B cell (primary cell): ENCODE data around the gene ADSS1. TPM values are rescaled to one million over a fixed set of nuclear protein-coding genes. Genes with fewer than 3 reads are reported as not detected.

ENCODE experiments used
- ATAC-seq: fragments of 200-7000 bp; cut with Tn5 transposase; one replicate; pipeline ENCODE4 v1.10.0; 2021; ENCODE audit warnings: low read depth, mild to moderate bottlenecking, moderate number of reproducible peaks, moderate library complexity
- CTCF ChIA-PET: fragments of 350-600 bp; sonication (Branson Sonifier 250); formaldehyde crosslinking; loops from one replicate; lab custom pipeline; 2021; ENCODE audit warnings: antibody characterized with exemption, inconsistent platforms; lab: Charles Lee
- POLR2A ChIA-PET: fragments of 350-600 bp; sonication (Branson Sonifier 250); formaldehyde crosslinking; loops from one replicate; lab custom pipeline; 2021; ENCODE audit warnings: antibody characterized with exemption; lab: Charles Lee
- DNase-seq: peaks from one replicate; pipeline ENCODE4 v3.0.0; 2013
- H2AFZ ChIP-seq: 2 replicates; pipeline ENCODE4 v1.6.1; 2012; ENCODE audit warnings: mild to moderate bottlenecking, low read depth, low read length; ENCODE audit not compliant: insufficient read depth, poor library complexity, severe bottlenecking
- H3K27ac ChIP-seq, 2 donors: 1 replicate in 1 of 2; 2 replicates in 1 of 2; pipeline ENCODE4 v1.5.1; 2012 to 2013; ENCODE audit warnings: low read length in 2 of 2, mild to moderate bottlenecking in 2 of 2, moderate library complexity in 1 of 2
- H3K27me3 ChIP-seq, 4 experiments: fragments of 200-600 bp in 1 of 4; sonication (generic) in 1 of 4; replicated peaks in 1 of 4; 1 replicate in 2 of 4; 2 replicates in 2 of 4; pipeline versions ENCODE4 v1.6.1 to v1.7.0; 2013 to 2016; ENCODE audit warnings: low read length in 3 of 4, mild to moderate bottlenecking in 2 of 4, mixed read lengths in 1 of 4, moderate library complexity in 1 of 4; ENCODE audit not compliant: insufficient read depth in 4 of 4, control insufficient read depth in 3 of 4; ENCODE audit errors: control extremely low read depth in 1 of 4
- H3K36me3 ChIP-seq, 2 experiments: replicated peaks in 1 of 2; 1 replicate in 1 of 2; 2 replicates in 1 of 2; pipeline versions ENCODE4 v1.6.1 to v1.7.1; 2013; ENCODE audit warnings: low read length in 1 of 2; ENCODE audit not compliant: insufficient read depth in 2 of 2, control insufficient read depth in 1 of 2; ENCODE audit errors: control extremely low read depth in 1 of 2, extremely low read depth in 1 of 2
- H3K4me1 ChIP-seq, 2 donors: fragments of 200-600 bp in 1 of 2; sonication (generic) in 1 of 2; 1 replicate in 1 of 2; 2 replicates in 1 of 2; pipeline versions ENCODE4 v1.5.1 to v1.6.1; 2013 to 2017; ENCODE audit warnings: low read length in 2 of 2; ENCODE audit not compliant: control insufficient read depth in 2 of 2, insufficient read depth in 2 of 2
- H3K4me2 ChIP-seq: replicated peaks from 2 replicates; pipeline ENCODE3; 2012; ENCODE audit warnings: mild to moderate bottlenecking, low read depth, low read length; ENCODE audit not compliant: poor library complexity, severe bottlenecking
- H3K4me3 ChIP-seq, 5 experiments: fragments of 200-600 bp in 1 of 5; sonication (generic) in 1 of 5; 1 replicate in 3 of 5; 2 replicates in 2 of 5; pipeline versions ENCODE4 v1.5.1 to v1.7.0; 2011 to 2016; ENCODE audit warnings: low read length in 4 of 5, mild to moderate bottlenecking in 4 of 5, low read depth in 2 of 5, control low read depth in 1 of 5, moderate library complexity in 1 of 5; ENCODE audit not compliant: insufficient read depth in 1 of 5; ENCODE audit errors: control extremely low read depth in 1 of 5, extremely low read depth in 1 of 5
- H3K79me2 ChIP-seq: fragments of 200-600 bp; sonication (generic); one replicate; pipeline ENCODE4 v1.6.0; 2016; ENCODE audit warnings: low read length; ENCODE audit not compliant: control insufficient read depth, insufficient read depth
- H3K9ac ChIP-seq: fragments of 200-600 bp; sonication (generic); 2 replicates; pipeline ENCODE4 v1.6.1; 2017; ENCODE audit warnings: mild to moderate bottlenecking, low read length, moderate library complexity
- H3K9me3 ChIP-seq, 3 donors: one replicate each; pipeline versions ENCODE4 v1.6.1 to v1.7.1; 2013; ENCODE audit warnings: low read length in 2 of 3; ENCODE audit not compliant: control insufficient read depth in 2 of 3, insufficient read depth in 1 of 3; ENCODE audit errors: control extremely low read depth in 1 of 3
- H4K20me1 ChIP-seq: 2 replicates; pipeline ENCODE4 v1.6.0; 2012; ENCODE audit warnings: mild to moderate bottlenecking, low read length; ENCODE audit not compliant: insufficient read depth, control insufficient read depth, poor library complexity, severe bottlenecking
- H3K27ac Mint-ChIP-seq: one replicate; pipeline ENCODE4 v1.8.0; 2021; ENCODE audit warnings: mixed read lengths
- H3K27me3 Mint-ChIP-seq: one replicate; pipeline ENCODE4 v1.8.0; 2021; ENCODE audit warnings: mixed read lengths
- H3K4me1 Mint-ChIP-seq: one replicate; pipeline ENCODE4 v1.8.0; 2021; ENCODE audit warnings: mixed read lengths
- H3K4me3 Mint-ChIP-seq: one replicate; pipeline ENCODE4 v1.8.0; 2021; ENCODE audit warnings: mixed read lengths
- H3K9me3 Mint-ChIP-seq: one replicate; pipeline ENCODE4 v1.8.0; 2022; ENCODE audit warnings: mixed read lengths; ENCODE audit not compliant: insufficient read depth
- EZH2 ChIP-seq: IDR thresholded peaks from 2 replicates; pipeline ENCODE4 v1.6.1; 2012; ENCODE audit warnings: borderline replicate concordance, low read depth, mild to moderate bottlenecking, moderate library complexity, low read length; ENCODE audit not compliant: insufficient read depth, poor library complexity, severe bottlenecking
- WGBS: methylation state at CpG from one replicate; pipeline ENCODE4 v1.1.5; 2013; ENCODE audit warnings: missing lambda C conversion rate; ENCODE audit not compliant: insufficient coverage; 5-methylcytosine and 5-hydroxymethylcytosine counted together
- intact Hi-C: fragments of 100-400 bp; cut with micrococcal nuclease; formaldehyde crosslinking; loops from one replicate; pipeline ENCODE4 v1.10.0; 2022
- polyA plus RNA-seq: library from polyadenylated mRNA; depleted of rRNA; stranded (reverse); fragments of >200 nt; gene quantifications from 2 replicates; pipeline ENCODE4 v1.2.3, GENCODE V29; 2012
- total RNA-seq, 2 donors: library from RNA; stranded (reverse); fragments of 120-200 nt in 1 of 2; gene quantifications; 1 replicate in 1 of 2; 2 replicates in 1 of 2; pipeline versions ENCODE4 v1.2.3 to v1.2.4, GENCODE V29; 2013 to 2022
- TF ChIP-seq, protein P1 (sequence below): fragments of 200-600 bp; IDR thresholded peaks from one replicate; pipeline ENCODE4 v1.8.0; 2022; ENCODE audit warnings: antibody characterized with exemption, mild to moderate bottlenecking

Gene ADSS1
- total and polyA plus RNA-seq, 2 donors (not counting 1 experiment from before 2014, with no cell fraction given) = 0.33 to 1.7 TPM

DNA sequence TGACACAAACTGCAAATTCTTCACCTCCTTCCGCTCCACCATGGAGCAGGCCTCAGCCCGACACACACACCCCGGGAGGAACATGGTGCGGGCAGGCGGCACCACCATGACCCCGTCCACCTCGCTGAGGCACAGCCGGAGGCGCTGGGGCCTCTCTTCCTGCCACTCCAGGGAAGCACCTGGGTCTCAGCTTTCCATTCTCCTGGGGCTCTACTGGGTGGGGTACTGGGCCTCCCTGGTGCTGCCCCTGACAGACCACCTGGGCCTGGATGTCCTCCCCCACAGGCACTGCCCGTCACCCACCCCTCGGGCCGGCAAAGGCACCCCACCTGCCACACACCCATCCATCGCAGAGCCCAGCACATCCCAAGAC lies 61.7 kb downstream of the ADSS1 start:
- TF ChIP-seq, protein P1, sequence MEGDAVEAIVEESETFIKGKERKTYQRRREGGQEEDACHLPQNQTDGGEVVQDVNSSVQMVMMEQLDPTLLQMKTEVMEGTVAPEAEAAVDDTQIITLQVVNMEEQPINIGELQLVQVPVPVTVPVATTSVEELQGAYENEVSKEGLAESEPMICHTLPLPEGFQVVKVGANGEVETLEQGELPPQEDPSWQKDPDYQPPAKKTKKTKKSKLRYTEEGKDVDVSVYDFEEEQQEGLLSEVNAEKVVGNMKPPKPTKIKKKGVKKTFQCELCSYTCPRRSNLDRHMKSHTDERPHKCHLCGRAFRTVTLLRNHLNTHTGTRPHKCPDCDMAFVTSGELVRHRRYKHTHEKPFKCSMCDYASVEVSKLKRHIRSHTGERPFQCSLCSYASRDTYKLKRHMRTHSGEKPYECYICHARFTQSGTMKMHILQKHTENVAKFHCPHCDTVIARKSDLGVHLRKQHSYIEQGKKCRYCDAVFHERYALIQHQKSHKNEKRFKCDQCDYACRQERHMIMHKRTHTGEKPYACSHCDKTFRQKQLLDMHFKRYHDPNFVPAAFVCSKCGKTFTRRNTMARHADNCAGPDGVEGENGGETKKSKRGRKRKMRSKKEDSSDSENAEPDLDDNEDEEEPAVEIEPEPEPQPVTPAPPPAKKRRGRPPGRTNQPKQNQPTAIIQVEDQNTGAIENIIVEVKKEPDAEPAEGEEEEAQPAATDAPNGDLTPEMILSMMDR = no peak
- TF ChIP-seq EZH2 = no peak
- Histone ChIP-seq H3K27me3 (no peaks in the 10 kb centered on the region), H3K79me2 (peaks cover 62% of the 10 kb centered on the region), H3K4me2 (no peak overlapping the region), H3K36me3 (peaks cover 0 to 18% of the 10 kb centered on the region in 2 experiments), H3K9me3 (no peaks in the 10 kb centered on the region), H3K4me3 (no peak overlapping the region), H4K20me1 (peaks cover 95% of the 10 kb centered on the region), H3K4me1 (peaks cover 0 to 16% of the 10 kb centered on the region in 2 donors), H3K9ac (no peak overlapping the region), H3K27ac (no peak overlapping the region), H2AFZ (no peak overlapping the region)
- H3K4me3 Mint-ChIP-seq = no peak overlapping the region
- intact Hi-C loops = no loop called here
- no peak overlapping the region for H3K27ac Mint-ChIP-seq
- DNase-seq (no peak), ATAC-seq (no peak)
- no peaks in the 10 kb centered on the region for H3K27me3 Mint-ChIP-seq
- WGBS = 82% methylated on average over 13 of the region's 13 CpGs
- CTCF ChIA-PET = no interaction called here
- POLR2A ChIA-PET = no interaction called here
- no peaks in the 10 kb centered on the region for H3K4me1 Mint-ChIP-seq
- no peaks in the 10 kb centered on the region for H3K9me3 Mint-ChIP-seq

DNA sequence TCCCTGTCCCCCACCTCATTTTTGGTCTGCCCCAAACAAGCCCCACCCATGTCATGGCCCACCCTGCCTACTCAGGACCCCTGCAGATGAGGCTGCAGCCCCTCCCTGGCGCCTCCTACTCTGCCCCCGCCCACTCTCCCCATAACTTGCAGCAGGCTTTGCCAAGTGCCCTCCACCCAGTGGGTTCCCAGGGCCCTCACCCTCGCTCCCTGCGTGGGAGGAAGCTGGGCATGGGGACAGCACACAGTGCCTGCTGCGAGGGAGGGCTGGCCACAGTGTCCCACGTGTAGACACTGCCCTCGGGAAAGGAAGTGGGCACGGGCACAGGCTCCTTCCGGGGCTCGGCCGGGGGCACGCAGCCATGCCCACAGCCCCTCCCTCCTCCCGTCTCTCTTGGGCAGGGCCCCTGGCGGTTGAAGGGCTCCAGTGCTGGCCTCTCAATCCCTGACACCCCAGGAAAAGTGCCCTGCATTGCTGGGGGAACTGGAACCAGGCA lies 62.1 kb downstream of the ADSS1 start:
- Histone ChIP-seq H3K4me3 (no peak overlapping the region), H3K9me3 (no peaks in the 10 kb centered on the region), H3K27me3 (no peaks in the 10 kb centered on the region), H4K20me1 (peaks cover 95% of the 10 kb centered on the region), H3K27ac (no peak overlapping the region), H3K36me3 (peaks cover 0 to 22% of the 10 kb centered on the region in 2 experiments), H3K79me2 (peaks cover 64% of the 10 kb centered on the region), H3K9ac (no peak overlapping the region), H2AFZ (no peak overlapping the region), H3K4me2 (no peak overlapping the region), H3K4me1 (peaks cover 0 to 16% of the 10 kb centered on the region in 2 donors)
- intact Hi-C loops = no loop called here
- no peak for ATAC-seq
- no peaks in the 10 kb centered on the region for H3K4me1 Mint-ChIP-seq
- whole genome bisulfite sequencing = 53% methylated on average over 14 of the region's 14 CpGs
- TF ChIP-seq, protein P1 = no peak
- no peak for TF ChIP-seq EZH2
- H3K9me3 Mint-ChIP-seq = no peaks in the 10 kb centered on the region
- H3K27ac Mint-ChIP-seq = no peak overlapping the region
- ChIA-PET POLR2A (no interaction called here), CTCF (no interaction called here)
- H3K27me3 Mint-ChIP-seq = no peaks in the 10 kb centered on the region
- no peak overlapping the region for H3K4me3 Mint-ChIP-seq
- no peak for DNase-seq
